ENCODE results near the gene CDC34.

Gene CDC34

DNA sequence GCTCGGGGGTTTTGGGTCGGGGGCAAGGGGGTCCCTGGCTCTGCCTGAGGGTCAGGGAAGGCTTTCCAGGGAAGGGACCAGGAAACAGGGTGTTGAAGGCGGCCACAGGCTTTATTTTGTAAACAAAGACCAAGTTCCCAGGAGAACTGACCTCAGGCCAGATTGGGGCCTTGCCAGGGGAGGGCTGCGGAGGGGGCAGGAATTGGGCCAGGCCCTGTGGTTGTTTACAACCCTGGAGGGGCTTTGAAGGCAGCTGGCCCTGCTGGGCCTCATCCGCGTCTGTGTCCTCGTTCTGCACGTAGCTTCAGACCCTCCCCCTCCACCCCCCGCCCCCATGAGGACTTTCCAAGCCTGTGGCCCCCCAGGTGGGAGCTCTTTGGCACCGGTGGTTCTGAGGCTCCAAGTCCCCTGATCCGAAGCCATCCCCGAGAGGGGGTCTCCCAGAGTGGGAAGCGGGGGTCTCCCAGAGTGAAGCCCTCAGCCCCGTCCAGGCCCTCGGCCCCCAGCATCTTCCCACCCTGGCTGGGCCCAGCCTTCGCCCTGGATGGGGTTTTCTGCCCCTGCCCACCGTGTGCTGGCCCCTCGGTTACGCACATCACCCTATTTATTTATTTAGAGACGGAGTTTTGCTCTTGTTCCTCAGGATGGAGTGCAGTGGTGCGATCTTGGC, 27.3 kb downstream of the CDC34 start:
- Mint-ChIP-seq H3K36me3 (ENCODE audit: low read depth) (no peaks in the 10 kb centered on the region), H3K9me3 (no peaks in the 10 kb centered on the region), H3K4me1 (no peaks in the 10 kb centered on the region), H3K4me3 (no peak overlapping the region), H3K27me3 (no peaks in the 10 kb centered on the region), H3K27ac (no peak overlapping the region)
- no peak for ATAC-seq
- no peak for DNase-seq

- no peak for ATAC-seq
- no peaks in the 10 kb centered on the region for H3K9me3 Mint-ChIP-seq
- no peak for DNase-seq
- no peak overlapping the region for H3K27ac Mint-ChIP-seq
- no peaks in the 10 kb centered on the region for H3K27me3 Mint-ChIP-seq
- H3K4me3 Mint-ChIP-seq = no peak overlapping the region
- no peaks in the 10 kb centered on the region for H3K4me1 Mint-ChIP-seq
- no peaks in the 10 kb centered on the region for H3K36me3 Mint-ChIP-seq (ENCODE audit: low read depth)
These were observed 28.6 kb downstream of the CDC34 start for GRCh38 chr19:560121-560520.

DNA sequence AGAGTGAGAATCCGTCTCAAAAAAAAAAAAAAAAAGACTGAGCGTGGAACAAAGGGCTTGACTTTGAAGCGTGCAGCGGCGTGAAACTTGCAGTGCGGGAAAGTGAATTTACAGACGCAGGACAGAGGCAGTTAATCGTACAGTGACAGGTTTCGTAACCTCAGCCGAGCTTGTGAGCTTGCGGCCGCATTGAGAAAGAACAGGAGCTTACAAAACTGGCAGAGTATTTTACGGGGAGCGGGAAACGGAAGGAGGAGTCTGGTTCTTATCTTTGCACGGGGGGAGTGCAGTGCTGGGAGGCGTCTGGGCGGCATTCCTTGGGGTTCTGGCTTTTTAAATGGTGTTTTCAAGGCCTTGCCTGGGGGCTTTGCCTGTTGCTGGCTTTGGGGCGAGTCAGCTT, 34.8 kb downstream of the CDC34 start:
- ATAC-seq = no peak
- peaks cover 11% of the 10 kb centered on the region for H3K4me1 Mint-ChIP-seq
- H3K27ac Mint-ChIP-seq = no peak overlapping the region
- H3K27me3 Mint-ChIP-seq = peaks cover 6% of the 10 kb centered on the region
- peaks cover 6% of the 10 kb centered on the region for H3K36me3 Mint-ChIP-seq (ENCODE audit: low read depth)
- no peaks in the 10 kb centered on the region for H3K9me3 Mint-ChIP-seq
- DNase-seq = no peak
- no peak overlapping the region for H3K4me3 Mint-ChIP-seq

DNA sequence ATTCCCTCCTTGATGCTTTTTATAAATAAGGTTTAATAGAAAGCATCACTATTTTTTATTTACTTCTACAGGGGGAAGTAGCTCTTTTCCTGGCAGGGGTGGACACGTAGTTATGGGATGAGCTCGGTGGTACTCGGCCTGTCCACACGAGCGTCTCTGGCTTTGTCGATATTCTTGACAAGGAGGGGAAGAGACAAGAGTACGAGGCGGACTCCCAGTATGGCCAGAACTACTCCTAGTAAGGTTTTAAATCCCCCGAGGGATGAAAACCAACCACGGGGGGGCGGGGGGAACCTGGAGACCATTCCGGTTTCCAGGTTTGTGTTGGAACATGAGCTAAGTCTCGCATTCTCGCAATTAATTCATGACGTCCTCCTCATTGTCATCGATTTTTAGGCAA, 35.3 kb downstream of the CDC34 start:
- Mint-ChIP-seq H3K4me3 (no peak overlapping the region), H3K9me3 (no peaks in the 10 kb centered on the region), H3K27ac (no peak overlapping the region), H3K27me3 (peaks cover 6% of the 10 kb centered on the region), H3K36me3 (ENCODE audit: low read depth) (peaks cover 6% of the 10 kb centered on the region), H3K4me1 (peaks cover 11% of the 10 kb centered on the region)
- no peak for ATAC-seq
- no peak for DNase-seq

- DNase-seq (no peak), ATAC-seq (no peak)
- Mint-ChIP-seq H3K27me3 (peaks cover 6% of the 10 kb centered on the region), H3K36me3 (ENCODE audit: low read depth) (peaks cover 6% of the 10 kb centered on the region), H3K9me3 (no peaks in the 10 kb centered on the region), H3K27ac (no peak overlapping the region), H3K4me3 (no peak overlapping the region), H3K4me1 (peaks cover 14% of the 10 kb centered on the region)
These were observed 35.8 kb downstream of the CDC34 start for GRCh38 chr19:567296-567900.

DNA sequence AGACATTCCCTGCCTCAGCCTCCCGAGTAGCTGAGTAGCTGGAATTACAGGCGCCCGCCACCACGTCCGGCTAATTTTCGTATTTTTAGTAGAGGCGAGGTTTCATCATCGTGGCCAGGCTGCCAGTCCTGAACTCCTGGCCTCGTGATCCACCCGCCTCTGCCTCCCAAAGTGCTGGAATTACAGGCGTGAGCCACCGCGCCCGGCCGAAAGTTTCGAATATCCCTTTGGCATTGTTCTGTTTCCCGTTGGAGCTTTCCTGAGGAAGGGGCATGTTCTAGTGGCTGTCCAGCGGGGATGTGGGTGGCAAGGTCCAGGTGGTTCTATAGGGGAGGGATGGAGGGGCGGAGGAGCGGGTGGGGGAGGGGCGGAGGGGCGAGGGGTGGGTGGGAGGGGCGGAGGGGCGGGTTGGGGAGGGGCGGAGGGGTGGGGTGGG, 38.7 kb downstream of the CDC34 start:
- peaks cover 11% of the 10 kb centered on the region for H3K36me3 Mint-ChIP-seq (ENCODE audit: low read depth)
- ATAC-seq (no peak), DNase-seq (no peak)
- H3K27ac Mint-ChIP-seq = peak overlapping the region; percentile 95
- peaks cover 33% of the 10 kb centered on the region for H3K4me1 Mint-ChIP-seq
- H3K9me3 Mint-ChIP-seq = no peaks in the 10 kb centered on the region
- peak overlapping the region; percentile 75 for H3K4me3 Mint-ChIP-seq
- peaks cover 6% of the 10 kb centered on the region for H3K27me3 Mint-ChIP-seq

DNA sequence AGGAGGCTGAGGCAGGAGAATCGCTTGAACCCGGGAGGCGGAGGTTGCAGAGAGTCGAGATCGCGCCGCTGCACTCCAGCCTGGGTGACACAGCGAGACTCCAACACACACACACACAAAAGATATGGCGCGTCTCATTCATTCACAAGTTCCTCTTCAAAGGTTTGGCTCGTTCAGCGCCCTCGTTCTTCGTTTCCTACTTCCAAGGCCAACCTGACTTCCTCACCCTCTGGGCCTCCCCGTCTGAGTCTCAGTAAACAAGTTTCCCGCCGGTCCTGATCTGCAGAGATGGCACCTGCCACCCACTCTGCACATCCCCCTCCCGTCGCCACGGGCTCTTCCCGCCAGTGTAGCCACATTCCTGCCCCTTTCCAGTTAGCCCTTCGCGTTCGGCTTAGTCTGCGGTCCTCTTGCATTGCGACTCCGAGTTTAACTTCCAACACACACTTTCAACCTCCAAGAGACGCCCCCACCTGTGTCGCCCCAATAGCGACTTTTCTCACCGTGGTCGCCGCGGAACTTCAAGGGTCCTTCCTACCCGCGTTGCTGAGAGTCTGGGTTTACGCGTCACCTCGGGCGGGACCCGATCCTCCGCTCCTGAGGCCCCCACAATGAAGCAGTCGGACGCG, 39.5 kb downstream of the CDC34 start:
- Mint-ChIP-seq H3K27me3 (peaks cover 6% of the 10 kb centered on the region), H3K36me3 (ENCODE audit: low read depth) (peaks cover 11% of the 10 kb centered on the region), H3K4me3 (peak overlapping the region; percentile 94), H3K9me3 (no peaks in the 10 kb centered on the region), H3K27ac (peak overlapping the region; percentile 99), H3K4me1 (peaks cover 33% of the 10 kb centered on the region)
- peak; percentile 36 for ATAC-seq
- DNase-seq = peak; percentile 63

- ATAC-seq (no peak), DNase-seq (no peak)
- Mint-ChIP-seq H3K36me3 (ENCODE audit: low read depth) (peaks cover 11% of the 10 kb centered on the region), H3K4me3 (peak overlapping the region; percentile 94), H3K27me3 (peaks cover 6% of the 10 kb centered on the region), H3K4me1 (peaks cover 36% of the 10 kb centered on the region), H3K9me3 (no peaks in the 10 kb centered on the region), H3K27ac (peak overlapping the region; percentile 99)
These were observed 40.0 kb downstream of the CDC34 start for GRCh38 chr19:571566-571974.

DNA sequence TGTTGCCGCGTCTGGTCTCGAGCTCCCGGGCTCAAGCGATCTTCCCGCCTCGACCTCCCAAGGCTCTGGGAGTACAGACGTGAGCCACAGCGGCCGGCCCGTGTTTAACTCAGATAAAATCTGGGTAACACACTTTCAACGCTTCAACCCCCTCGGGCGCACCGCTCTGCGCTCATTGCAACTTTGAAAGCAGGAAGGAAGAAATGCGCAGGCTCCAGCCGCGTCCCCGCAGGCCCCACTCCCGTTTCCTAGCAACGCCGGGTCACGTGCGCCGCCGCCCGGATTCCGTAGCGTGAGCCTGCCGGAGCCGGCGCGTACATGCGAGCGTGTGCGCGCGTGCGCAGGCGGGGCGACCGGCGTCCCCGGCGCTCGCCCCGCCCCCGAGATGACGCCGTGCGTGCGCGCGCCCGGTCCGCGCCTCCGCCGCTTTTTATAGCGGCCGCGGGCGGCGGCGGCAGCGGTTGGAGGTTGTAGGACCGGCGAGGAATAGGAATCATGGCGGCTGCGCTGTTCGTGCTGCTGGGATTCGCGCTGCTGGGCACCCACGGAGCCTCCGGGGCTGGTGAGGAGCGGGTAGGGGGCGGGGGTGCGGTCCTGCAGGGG, 40.7 kb downstream of the CDC34 start, which contains the start of gene BSG:
Gene BSG, plus strand, starts transcription at position 457 of the 603 bp plus-strand sequence. Its CDS starts 39 bp downstream, at position 496.
- H3K36me3 Mint-ChIP-seq (ENCODE audit: low read depth) = peaks cover 11% of the 10 kb centered on the region
- ATAC-seq (peak; percentile 80), DNase-seq (peak; percentile 99)
- peak within 1 kb of the TSS; percentile 99 for H3K27ac Mint-ChIP-seq
- H3K9me3 Mint-ChIP-seq = no peaks in the 10 kb centered on the region
- H3K4me1 Mint-ChIP-seq = peaks cover 41% of the 10 kb centered on the region
- H3K27me3 Mint-ChIP-seq = peaks cover 6% of the 10 kb centered on the region
- peak within 1 kb of the TSS; percentile 94 for H3K4me3 Mint-ChIP-seq

- no peak for DNase-seq
- H3K9me3 Mint-ChIP-seq = no peaks in the 10 kb centered on the region
- H3K27me3 Mint-ChIP-seq = peaks cover 6% of the 10 kb centered on the region
- peaks cover 11% of the 10 kb centered on the region for H3K36me3 Mint-ChIP-seq (ENCODE audit: low read depth)
- peak; percentile 1 for ATAC-seq
- peak overlapping the region; percentile 94 for H3K4me3 Mint-ChIP-seq
- H3K4me1 Mint-ChIP-seq = peaks cover 42% of the 10 kb centered on the region
- H3K27ac Mint-ChIP-seq = peak overlapping the region; percentile 99
These were observed 41.4 kb downstream of the CDC34 start for GRCh38 chr19:572743-573518.

- ATAC-seq = no peak
- peaks cover 42% of the 10 kb centered on the region for H3K4me1 Mint-ChIP-seq
- no peaks in the 10 kb centered on the region for H3K9me3 Mint-ChIP-seq
- peak overlapping the region; percentile 70 for H3K27ac Mint-ChIP-seq
- H3K36me3 Mint-ChIP-seq (ENCODE audit: low read depth) = peaks cover 11% of the 10 kb centered on the region
- H3K27me3 Mint-ChIP-seq = peaks cover 6% of the 10 kb centered on the region
- DNase-seq = no peak
- peak overlapping the region; percentile 94 for H3K4me3 Mint-ChIP-seq
These were observed 41.9 kb downstream of the CDC34 start for GRCh38 chr19:573519-573825.

- Mint-ChIP-seq H3K27ac (peak overlapping the region; percentile 39), H3K4me1 (peaks cover 40% of the 10 kb centered on the region), H3K27me3 (peaks cover 5% of the 10 kb centered on the region), H3K9me3 (no peaks in the 10 kb centered on the region), H3K4me3 (peak overlapping the region; percentile 94), H3K36me3 (ENCODE audit: low read depth) (peaks cover 11% of the 10 kb centered on the region)
- DNase-seq = no peak
- no peak for ATAC-seq
These were observed 43.3 kb downstream of the CDC34 start for GRCh38 chr19:574658-575526.

GRCh38 chr19:575527-576506, 44.3 kb downstream of the CDC34 start:
- H3K4me1 Mint-ChIP-seq = peaks cover 37% of the 10 kb centered on the region
- H3K9me3 Mint-ChIP-seq = no peaks in the 10 kb centered on the region
- ATAC-seq (no peak), DNase-seq (no peak)
- H3K4me3 Mint-ChIP-seq = peak overlapping the region; percentile 21
- H3K36me3 Mint-ChIP-seq (ENCODE audit: low read depth) = peaks cover 13% of the 10 kb centered on the region
- no peak overlapping the region for H3K27ac Mint-ChIP-seq
- peaks cover 4% of the 10 kb centered on the region for H3K27me3 Mint-ChIP-seq
